GM12878 (cell line): ENCODE results near the gene TUFM. TPM values are rescaled to one million over a fixed set of nuclear protein-coding genes. Genes with fewer than 3 reads are reported as not detected.

Experiments used
- CREM ChIP-seq: IDR thresholded peaks from 2 replicates; pipeline ENCODE4 v1.6.1; 2014; ENCODE audit warnings: antibody characterized with exemption, low read depth
- E4F1 ChIP-seq: fragments of 450-650 bp; IDR thresholded peaks from 2 replicates; pipeline ENCODE4 v1.6.1; 2018; ENCODE audit warnings: borderline replicate concordance, mild to moderate bottlenecking; ENCODE audit not compliant: partially characterized antibody
- ESRRA ChIP-seq: IDR thresholded peaks from 2 replicates; pipeline ENCODE4 v1.6.1; 2012; ENCODE audit warnings: mild to moderate bottlenecking, low read length, improper control_type of control experiment
- GABPA ChIP-seq: IDR thresholded peaks from 2 replicates; pipeline ENCODE4 v1.6.1; 2014; ENCODE audit warnings: antibody characterized with exemption, low read depth, mild to moderate bottlenecking, inconsistent platforms
- GATAD2B ChIP-seq: fragments of 450-650 bp; conservative IDR thresholded peaks from 2 replicates; pipeline ENCODE4 v1.6.1; 2017; ENCODE audit warnings: low read depth, mild to moderate bottlenecking, moderate library complexity
- JUND ChIP-seq: IDR thresholded peaks from 2 replicates; pipeline ENCODE4 v1.6.1; 2012; ENCODE audit warnings: low read depth, mild to moderate bottlenecking, low read length, improper control_type of control experiment, moderate library complexity
- MYB ChIP-seq: fragments of 150-350 bp; IDR thresholded peaks from 2 replicates; pipeline ENCODE4 v1.6.1; 2014; ENCODE audit warnings: mild to moderate bottlenecking, low read depth, low read length, borderline replicate concordance
- NFYA ChIP-seq: IDR thresholded peaks from 2 replicates; pipeline ENCODE4 v1.6.1; 2011; ENCODE audit warnings: low read depth, mild to moderate bottlenecking, low read length, improper control_type of control experiment, borderline replicate concordance
- NR2C2 ChIP-seq: IDR thresholded peaks from 2 replicates; pipeline ENCODE4 v1.6.1; 2011; ENCODE audit warnings: borderline replicate concordance, low read depth; ENCODE audit not compliant: control insufficient read depth, insufficient read length
- STAT3 ChIP-seq: IDR thresholded peaks from 2 replicates; pipeline ENCODE4 v1.6.1; 2011; ENCODE audit warnings: low read depth, low read length, improper control_type of control experiment
- ZBTB33 ChIP-seq: fragments of 450-650 bp; IDR thresholded peaks from 2 replicates; pipeline ENCODE4 v1.6.1; 2017; ENCODE audit warnings: mild to moderate bottlenecking
- ZBTB40 ChIP-seq: fragments of 450-650 bp; IDR thresholded peaks from 2 replicates; pipeline ENCODE4 v1.6.1; 2016; ENCODE audit warnings: mild to moderate bottlenecking, moderate library complexity, borderline replicate concordance
- ZNF592 ChIP-seq: fragments of 450-650 bp; IDR thresholded peaks from 2 replicates; pipeline ENCODE4 v1.6.1; 2017; ENCODE audit warnings: mild to moderate bottlenecking, moderate library complexity
- polyA plus RNA-seq, 11 experiments: library from polyadenylated mRNA; depleted of rRNA in 4 of 11; unstranded in 6 of 11; stranded (reverse) in 5 of 11; fragments of >200 nt; fragmentation: Nextera tagmentation in 4 of 11; fragmentation: Illumina TruSeq in 1 of 11; extraction: Ambion mirVana in 4 of 11; extraction: Trizol in 1 of 11; gene quantifications; 1 replicate in 1 of 11; 2 replicates in 10 of 11; pipeline versions ENCODE4 v1.2.1 to v1.2.3, GENCODE V29; 2011 to 2016; ENCODE audit warnings: inconsistent platforms in 2 of 11, missing spikeins in 2 of 11, low read depth in 1 of 11
- total RNA-seq, 4 experiments: library from RNA; depleted of rRNA in 3 of 4; stranded (reverse); fragments of >200 nt in 3 of 4; fragmentation: Illumina TruSeq in 1 of 4; extraction: Trizol in 1 of 4; gene quantifications; 2 replicates each; pipeline versions ENCODE4 v1.2.1 to v1.2.3, GENCODE V29; 2013 to 2021
- TF ChIP-seq, protein P1 (sequence below): IDR thresholded peaks from 2 replicates; pipeline ENCODE4 v1.6.1; 2012; ENCODE audit warnings: low read depth, low read length, improper control_type of control experiment

Gene TUFM
- total and polyA plus RNA-seq, 10 of the 15 experiments (the other 5 are each of a cell fraction or from before 2014, with no cell fraction given), result 23.4 to 354 (median 182) TPM

GRCh38 chr16:28823873-28824716 lies 22.1 kb downstream of the TUFM start (continued):
- TF ChIP-seq ZBTB40 (peak; percentile 65; the same call in 1 of the 2 replicates), GABPA (0 out of 2 replicates have a peak, but pooled peaks have one; percentile 39), GATAD2B (no peak), NR2C2 (no peak), ZBTB33 (no peak), MYB (no peak), CREM (peak; percentile 63), ESRRA (no peak), NFYA (no peak), JUND (no peak), E4F1 (no peak), STAT3 (no peak), ZNF592 (no peak)
- TF ChIP-seq, protein P1, sequence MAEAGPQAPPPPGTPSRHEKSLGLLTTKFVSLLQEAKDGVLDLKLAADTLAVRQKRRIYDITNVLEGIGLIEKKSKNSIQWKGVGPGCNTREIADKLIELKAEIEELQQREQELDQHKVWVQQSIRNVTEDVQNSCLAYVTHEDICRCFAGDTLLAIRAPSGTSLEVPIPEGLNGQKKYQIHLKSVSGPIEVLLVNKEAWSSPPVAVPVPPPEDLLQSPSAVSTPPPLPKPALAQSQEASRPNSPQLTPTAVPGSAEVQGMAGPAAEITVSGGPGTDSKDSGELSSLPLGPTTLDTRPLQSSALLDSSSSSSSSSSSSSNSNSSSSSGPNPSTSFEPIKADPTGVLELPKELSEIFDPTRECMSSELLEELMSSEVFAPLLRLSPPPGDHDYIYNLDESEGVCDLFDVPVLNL, result peak; percentile 71; the same call in 1 of the 2 replicates
